ENCODE measurements around the gene BCAS4.

BCAS4 gene

GRCh38 chr20:50883856-50884255 lies 89.0 kb downstream of the BCAS4 start:
- peaks cover 59% of the 10 kb centered on the region for H4K20me1 ChIP-seq
- no peak overlapping the region for H3K27ac ChIP-seq
- peaks cover 85% of the 10 kb centered on the region for H3K36me3 ChIP-seq
- H3K4me1 ChIP-seq, result no peaks in the 10 kb centered on the region
- H3K27me3 ChIP-seq, result no peaks in the 10 kb centered on the region
- no peak overlapping the region for H3K4me2 ChIP-seq
- TF ChIP-seq Cebpa-rat (IDR thresholded peaks at IDR 0.05), result no peak
- peaks cover 6% of the 10 kb centered on the region; the same call in 1 of the 2 replicates for H3K9me3 ChIP-seq
- no peak overlapping the region for H3K9ac ChIP-seq
- no peak overlapping the region for H3K4me3 ChIP-seq

- peaks cover 6% of the 10 kb centered on the region; the same call in 1 of the 2 replicates for H3K9me3 ChIP-seq
- no peak overlapping the region for H3K9ac ChIP-seq
- peaks cover 10% of the 10 kb centered on the region; the same call in 1 of the 2 replicates for H3K4me1 ChIP-seq
- no peak overlapping the region for H3K4me3 ChIP-seq
- H3K4me2 ChIP-seq, result no peak overlapping the region
- TF ChIP-seq Cebpa-rat (IDR thresholded peaks at IDR 0.05), result no peak
- H3K36me3 ChIP-seq, result peaks cover 85% of the 10 kb centered on the region
- no peak overlapping the region for H3K27ac ChIP-seq
- H4K20me1 ChIP-seq, result peaks cover 71% of the 10 kb centered on the region
- no peaks in the 10 kb centered on the region for H3K27me3 ChIP-seq
These were observed 90.2 kb downstream of the BCAS4 start for GRCh38 chr20:50885068-50885467.

- H3K9me3 ChIP-seq, result peaks cover 6% of the 10 kb centered on the region; the same call in 1 of the 2 replicates
- H3K4me2 ChIP-seq, result no peak overlapping the region
- no peak overlapping the region for H3K9ac ChIP-seq
- H4K20me1 ChIP-seq, result peaks cover 78% of the 10 kb centered on the region
- TF ChIP-seq Cebpa-rat (IDR thresholded peaks at IDR 0.05), result no peak
- H3K4me3 ChIP-seq, result no peak overlapping the region
- peaks cover 11% of the 10 kb centered on the region; the same call in 1 of the 2 replicates for H3K4me1 ChIP-seq
- H3K36me3 ChIP-seq, result peaks cover 85% of the 10 kb centered on the region
- H3K27ac ChIP-seq, result no peak overlapping the region
- no peaks in the 10 kb centered on the region for H3K27me3 ChIP-seq
These were observed 90.9 kb downstream of the BCAS4 start for GRCh38 chr20:50885781-50886180.

- H3K4me2 ChIP-seq, result no peak overlapping the region
- H3K9ac ChIP-seq, result no peak overlapping the region
- H3K27me3 ChIP-seq, result no peaks in the 10 kb centered on the region
- H3K27ac ChIP-seq, result no peak overlapping the region
- peaks cover 15% of the 10 kb centered on the region; the same call in 1 of the 2 replicates for H3K4me1 ChIP-seq
- TF ChIP-seq Cebpa-rat (IDR thresholded peaks at IDR 0.05), result no peak
- H3K36me3 ChIP-seq, result peaks cover 87% of the 10 kb centered on the region
- no peak overlapping the region for H3K4me3 ChIP-seq
- peaks cover 6% of the 10 kb centered on the region; the same call in 1 of the 2 replicates for H3K9me3 ChIP-seq
- H4K20me1 ChIP-seq, result peaks cover 83% of the 10 kb centered on the region
These were observed 91.4 kb downstream of the BCAS4 start for GRCh38 chr20:50886184-50886790.

GRCh38 chr20:50887576-50887975 lies 92.7 kb downstream of the BCAS4 start:
- H3K4me1 ChIP-seq, result peaks cover 19% of the 10 kb centered on the region; the same call in 1 of the 2 replicates
- H4K20me1 ChIP-seq, result peaks cover 96% of the 10 kb centered on the region
- H3K27ac ChIP-seq, result no peak overlapping the region
- no peak overlapping the region for H3K9ac ChIP-seq
- H3K36me3 ChIP-seq, result peaks cover 94% of the 10 kb centered on the region
- no peaks in the 10 kb centered on the region for H3K27me3 ChIP-seq
- TF ChIP-seq Cebpa-rat (IDR thresholded peaks at IDR 0.05), result no peak
- no peak overlapping the region for H3K4me2 ChIP-seq
- peaks cover 6% of the 10 kb centered on the region; the same call in 1 of the 2 replicates for H3K9me3 ChIP-seq
- no peak overlapping the region for H3K4me3 ChIP-seq

GRCh38 chr20:50891138-50891537 lies 96.3 kb downstream of the BCAS4 start:
- TF ChIP-seq Cebpa-rat (IDR thresholded peaks at IDR 0.05), result no peak
- H3K36me3 ChIP-seq, result peaks cover 97% of the 10 kb centered on the region
- H3K27ac ChIP-seq, result no peak overlapping the region

GRCh38 chr20:50892394-50892793 lies 97.5 kb downstream of the BCAS4 start:
- TF ChIP-seq Cebpa-rat (IDR thresholded peaks at IDR 0.05), result no peak
- Histone ChIP-seq H3K36me3 (peaks cover 100% of the 10 kb centered on the region), H3K27ac (no peak overlapping the region), H4K20me1 (peaks cover 100% of the 10 kb centered on the region), H3K4me3 (no peak overlapping the region), H3K4me2 (no peak overlapping the region), H3K9ac (no peak overlapping the region), H3K9me3 (no peaks in the 10 kb centered on the region), H3K27me3 (no peaks in the 10 kb centered on the region), H3K4me1 (peaks cover 19% of the 10 kb centered on the region; the same call in 1 of the 2 replicates)

More at GRCh38 chr20:50891138-50891537, 96.3 kb downstream of the BCAS4 start:
- H3K9me3 ChIP-seq, result no peaks in the 10 kb centered on the region
- H4K20me1 ChIP-seq, result peaks cover 100% of the 10 kb centered on the region
- no peak overlapping the region for H3K9ac ChIP-seq
- H3K27me3 ChIP-seq, result no peaks in the 10 kb centered on the region
- peaks cover 19% of the 10 kb centered on the region; the same call in 1 of the 2 replicates for H3K4me1 ChIP-seq
- H3K4me2 ChIP-seq, result no peak overlapping the region
- no peak overlapping the region for H3K4me3 ChIP-seq

- H3K27ac ChIP-seq, result no peak overlapping the region
- peaks cover 100% of the 10 kb centered on the region for H3K36me3 ChIP-seq
These were observed 98.8 kb downstream of the BCAS4 start for GRCh38 chr20:50893620-50894019.

GRCh38 chr20:50895111-50895830 lies 100.4 kb downstream of the BCAS4 start:
- Histone ChIP-seq H3K27ac (no peak overlapping the region), H3K9ac (no peak overlapping the region), H4K20me1 (peaks cover 100% of the 10 kb centered on the region), H3K27me3 (no peaks in the 10 kb centered on the region), H3K4me2 (no peak overlapping the region), H3K4me3 (no peak overlapping the region), H3K36me3 (peaks cover 100% of the 10 kb centered on the region), H3K9me3 (no peaks in the 10 kb centered on the region), H3K4me1 (peaks cover 8% of the 10 kb centered on the region; the same call in 1 of the 2 replicates)
- TF ChIP-seq Cebpa-rat (IDR thresholded peaks at IDR 0.05), result no peak

More at GRCh38 chr20:50893620-50894019, 98.8 kb downstream of the BCAS4 start:
- no peak overlapping the region for H3K4me3 ChIP-seq
- H4K20me1 ChIP-seq, result peaks cover 100% of the 10 kb centered on the region
- H3K27me3 ChIP-seq, result no peaks in the 10 kb centered on the region
- no peak for TF ChIP-seq Cebpa-rat (IDR thresholded peaks at IDR 0.05)
- peaks cover 19% of the 10 kb centered on the region; the same call in 1 of the 2 replicates for H3K4me1 ChIP-seq
- no peak overlapping the region for H3K9ac ChIP-seq
- H3K9me3 ChIP-seq, result no peaks in the 10 kb centered on the region
- H3K4me2 ChIP-seq, result no peak overlapping the region

GRCh38 chr20:50898475-50898874 lies 103.6 kb downstream of the BCAS4 start:
- no peak overlapping the region for H3K4me3 ChIP-seq
- H3K4me1 ChIP-seq, result no peaks in the 10 kb centered on the region
- H3K9ac ChIP-seq, result no peak overlapping the region
- no peaks in the 10 kb centered on the region for H3K9me3 ChIP-seq
- H3K27ac ChIP-seq, result no peak overlapping the region
- no peaks in the 10 kb centered on the region for H3K27me3 ChIP-seq
- peaks cover 100% of the 10 kb centered on the region for H4K20me1 ChIP-seq
- no peak for TF ChIP-seq Cebpa-rat (IDR thresholded peaks at IDR 0.05)
- no peak overlapping the region for H3K4me2 ChIP-seq
- H3K36me3 ChIP-seq, result peaks cover 100% of the 10 kb centered on the region

Measured in BLaER1 (cell line).